Body of pancreas (tissue), 4 donors: ENCODE data around the gene ARV1.

ENCODE experiments used
- CTCF ChIP-seq, 7 experiments: fragments of 450-650 bp in 4 of 7; fragments of 200-600 bp in 3 of 7; sonication (generic) in 3 of 7; IDR thresholded peaks; one replicate each; pipeline ENCODE4 v1.5.1; 2016 to 2019; ENCODE audit warnings: antibody characterized with exemption in 7 of 7
- POLR2A ChIP-seq, 3 donors: fragments of 450-650 bp; IDR thresholded peaks; one replicate each; pipeline ENCODE4 v1.6.1; 2016; ENCODE audit warnings: antibody characterized with exemption in 3 of 3, mild to moderate bottlenecking in 2 of 3

- TF ChIP-seq POLR2A (IDR thresholded peaks at IDR 0.05): no peak
- TF ChIP-seq CTCF (IDR thresholded peaks at IDR 0.05): no peak
These were observed 3.8 kb downstream of the ARV1 start for GRCh38 chr1:230982696-230983095.
